WTC11 (cell line): ENCODE results near the gene BACH2. TPM values are rescaled to one million over a fixed set of nuclear protein-coding genes. Genes with fewer than 3 reads are reported as not detected.

Experiments
- ATAC-seq: fragments of 200-7000 bp; cut with Tn5 transposase; 2 replicates; pipeline ENCODE4 v1.10.0; 2021; ENCODE audit warnings: mild to moderate bottlenecking, moderate library complexity
- CTCF ChIA-PET: fragments of 300-600 bp; sonication (Branson Sonifier 250); formaldehyde crosslinking; loops from one replicate; lab custom pipeline; 2021; ENCODE audit warnings: antibody characterized with exemption; lab: Charles Lee
- POLR2A ChIA-PET: fragments of 350-600 bp; sonication (Branson Sonifier 250); formaldehyde crosslinking; loops from one replicate; lab custom pipeline; 2021; ENCODE audit warnings: antibody characterized with exemption; lab: Charles Lee
- DNase-seq: peaks from one replicate; pipeline ENCODE4 v3.0.0; 2021; ENCODE audit warnings: low spot score
- H3K27ac Mint-ChIP-seq: 2 replicates; pipeline ENCODE4 v1.8.0; 2021; ENCODE audit warnings: mixed read lengths
- H3K27me3 Mint-ChIP-seq: 2 replicates; pipeline ENCODE4 v1.8.0; 2021; ENCODE audit warnings: low read depth, mild to moderate bottlenecking, moderate library complexity, mixed read lengths
- H3K36me3 Mint-ChIP-seq: 2 replicates; pipeline ENCODE4 v1.8.0; 2021; ENCODE audit warnings: mixed read lengths
- H3K4me1 Mint-ChIP-seq: 2 replicates; pipeline ENCODE4 v1.8.0; 2022; ENCODE audit warnings: mixed read lengths
- H3K4me3 Mint-ChIP-seq: 2 replicates; pipeline ENCODE4 v1.8.0; 2021; ENCODE audit warnings: mild to moderate bottlenecking, moderate library complexity, mixed read lengths
- H3K9me3 Mint-ChIP-seq: 2 replicates; pipeline ENCODE4 v1.8.0; 2021; ENCODE audit warnings: mixed read lengths
- FOXP1 ChIP-seq: sonication (generic); formaldehyde crosslinking; IDR thresholded peaks from 2 replicates; pipeline ENCODE4 v1.8.0; 2022; ENCODE audit warnings: missing genetic modification reagents, mild to moderate bottlenecking, moderate library complexity, borderline replicate concordance
- NFE2L1 ChIP-seq: sonication (generic); formaldehyde crosslinking; IDR thresholded peaks from 2 replicates; pipeline ENCODE4 v1.8.1; 2023; ENCODE audit warnings: missing genetic modification reagents
- TEAD4 ChIP-seq: sonication (generic); formaldehyde crosslinking; IDR thresholded peaks from 2 replicates; pipeline ENCODE4 v1.8.0; 2022; ENCODE audit warnings: mild to moderate bottlenecking, missing genetic modification reagents
- total RNA-seq: library from RNA; stranded (reverse); gene quantifications from 3 replicates; pipeline ENCODE4 v1.2.3, GENCODE V29; 2021
- TF ChIP-seq, protein P1 (sequence below): sonication (generic); formaldehyde crosslinking; IDR thresholded peaks from 2 replicates; pipeline ENCODE4 v1.8.1; 2023; ENCODE audit warnings: mild to moderate bottlenecking, missing genetic modification reagents, borderline replicate concordance
- TF ChIP-seq, protein P2 (sequence below): fragments of 250-450 bp; sonication (Bioruptor Pico); IDR thresholded peaks from 2 replicates; pipeline ENCODE4 v1.9.0; 2021; ENCODE audit warnings: mild to moderate bottlenecking, borderline replicate concordance
- TF ChIP-seq, protein P3 (sequence below): sonication (generic); formaldehyde crosslinking; IDR thresholded peaks from 2 replicates; pipeline ENCODE4 v1.8.0; 2022; ENCODE audit warnings: mild to moderate bottlenecking, missing genetic modification reagents
- TF ChIP-seq, protein P4 (sequence below): sonication (generic); formaldehyde crosslinking; IDR thresholded peaks from 2 replicates; pipeline ENCODE4 v1.8.0; 2022; ENCODE audit warnings: mild to moderate bottlenecking, missing genetic modification reagents
- TF ChIP-seq, protein P5 (sequence below): sonication (generic); formaldehyde crosslinking; IDR thresholded peaks from 2 replicates; pipeline ENCODE4 v1.8.1; 2022; ENCODE audit warnings: missing genetic modification reagents, borderline replicate concordance

BACH2 gene
- total RNA-seq, 1 experiment from 2014 or later = 5.9 TPM

DNA sequence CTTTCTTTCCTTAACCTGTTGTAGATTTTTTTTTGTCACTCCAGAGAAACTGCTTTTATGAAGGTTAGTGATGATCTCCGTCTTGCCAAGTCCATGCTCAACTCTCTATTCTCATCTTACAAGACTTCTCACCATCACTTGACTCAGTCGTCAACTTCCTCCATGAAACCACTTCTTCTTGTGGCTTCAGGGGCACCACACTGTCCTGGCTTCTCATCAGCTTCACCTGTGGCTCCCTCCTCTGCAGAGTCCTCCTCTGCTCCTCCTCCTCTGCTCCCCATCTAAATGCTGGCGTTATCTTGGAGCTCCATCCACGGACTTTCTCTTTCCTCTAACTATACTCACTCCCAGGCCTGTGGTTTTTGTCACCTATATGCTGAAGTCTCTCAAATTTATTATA lies 187.5 kb downstream of the BACH2 start (continued):
- TF ChIP-seq, protein P1, sequence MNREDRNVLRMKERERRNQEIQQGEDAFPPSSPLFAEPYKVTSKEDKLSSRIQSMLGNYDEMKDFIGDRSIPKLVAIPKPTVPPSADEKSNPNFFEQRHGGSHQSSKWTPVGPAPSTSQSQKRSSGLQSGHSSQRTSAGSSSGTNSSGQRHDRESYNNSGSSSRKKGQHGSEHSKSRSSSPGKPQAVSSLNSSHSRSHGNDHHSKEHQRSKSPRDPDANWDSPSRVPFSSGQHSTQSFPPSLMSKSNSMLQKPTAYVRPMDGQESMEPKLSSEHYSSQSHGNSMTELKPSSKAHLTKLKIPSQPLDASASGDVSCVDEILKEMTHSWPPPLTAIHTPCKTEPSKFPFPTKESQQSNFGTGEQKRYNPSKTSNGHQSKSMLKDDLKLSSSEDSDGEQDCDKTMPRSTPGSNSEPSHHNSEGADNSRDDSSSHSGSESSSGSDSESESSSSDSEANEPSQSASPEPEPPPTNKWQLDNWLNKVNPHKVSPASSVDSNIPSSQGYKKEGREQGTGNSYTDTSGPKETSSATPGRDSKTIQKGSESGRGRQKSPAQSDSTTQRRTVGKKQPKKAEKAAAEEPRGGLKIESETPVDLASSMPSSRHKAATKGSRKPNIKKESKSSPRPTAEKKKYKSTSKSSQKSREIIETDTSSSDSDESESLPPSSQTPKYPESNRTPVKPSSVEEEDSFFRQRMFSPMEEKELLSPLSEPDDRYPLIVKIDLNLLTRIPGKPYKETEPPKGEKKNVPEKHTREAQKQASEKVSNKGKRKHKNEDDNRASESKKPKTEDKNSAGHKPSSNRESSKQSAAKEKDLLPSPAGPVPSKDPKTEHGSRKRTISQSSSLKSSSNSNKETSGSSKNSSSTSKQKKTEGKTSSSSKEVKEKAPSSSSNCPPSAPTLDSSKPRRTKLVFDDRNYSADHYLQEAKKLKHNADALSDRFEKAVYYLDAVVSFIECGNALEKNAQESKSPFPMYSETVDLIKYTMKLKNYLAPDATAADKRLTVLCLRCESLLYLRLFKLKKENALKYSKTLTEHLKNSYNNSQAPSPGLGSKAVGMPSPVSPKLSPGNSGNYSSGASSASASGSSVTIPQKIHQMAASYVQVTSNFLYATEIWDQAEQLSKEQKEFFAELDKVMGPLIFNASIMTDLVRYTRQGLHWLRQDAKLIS (CRISPR knock-in tag) = no peak
- TF ChIP-seq, protein P2, sequence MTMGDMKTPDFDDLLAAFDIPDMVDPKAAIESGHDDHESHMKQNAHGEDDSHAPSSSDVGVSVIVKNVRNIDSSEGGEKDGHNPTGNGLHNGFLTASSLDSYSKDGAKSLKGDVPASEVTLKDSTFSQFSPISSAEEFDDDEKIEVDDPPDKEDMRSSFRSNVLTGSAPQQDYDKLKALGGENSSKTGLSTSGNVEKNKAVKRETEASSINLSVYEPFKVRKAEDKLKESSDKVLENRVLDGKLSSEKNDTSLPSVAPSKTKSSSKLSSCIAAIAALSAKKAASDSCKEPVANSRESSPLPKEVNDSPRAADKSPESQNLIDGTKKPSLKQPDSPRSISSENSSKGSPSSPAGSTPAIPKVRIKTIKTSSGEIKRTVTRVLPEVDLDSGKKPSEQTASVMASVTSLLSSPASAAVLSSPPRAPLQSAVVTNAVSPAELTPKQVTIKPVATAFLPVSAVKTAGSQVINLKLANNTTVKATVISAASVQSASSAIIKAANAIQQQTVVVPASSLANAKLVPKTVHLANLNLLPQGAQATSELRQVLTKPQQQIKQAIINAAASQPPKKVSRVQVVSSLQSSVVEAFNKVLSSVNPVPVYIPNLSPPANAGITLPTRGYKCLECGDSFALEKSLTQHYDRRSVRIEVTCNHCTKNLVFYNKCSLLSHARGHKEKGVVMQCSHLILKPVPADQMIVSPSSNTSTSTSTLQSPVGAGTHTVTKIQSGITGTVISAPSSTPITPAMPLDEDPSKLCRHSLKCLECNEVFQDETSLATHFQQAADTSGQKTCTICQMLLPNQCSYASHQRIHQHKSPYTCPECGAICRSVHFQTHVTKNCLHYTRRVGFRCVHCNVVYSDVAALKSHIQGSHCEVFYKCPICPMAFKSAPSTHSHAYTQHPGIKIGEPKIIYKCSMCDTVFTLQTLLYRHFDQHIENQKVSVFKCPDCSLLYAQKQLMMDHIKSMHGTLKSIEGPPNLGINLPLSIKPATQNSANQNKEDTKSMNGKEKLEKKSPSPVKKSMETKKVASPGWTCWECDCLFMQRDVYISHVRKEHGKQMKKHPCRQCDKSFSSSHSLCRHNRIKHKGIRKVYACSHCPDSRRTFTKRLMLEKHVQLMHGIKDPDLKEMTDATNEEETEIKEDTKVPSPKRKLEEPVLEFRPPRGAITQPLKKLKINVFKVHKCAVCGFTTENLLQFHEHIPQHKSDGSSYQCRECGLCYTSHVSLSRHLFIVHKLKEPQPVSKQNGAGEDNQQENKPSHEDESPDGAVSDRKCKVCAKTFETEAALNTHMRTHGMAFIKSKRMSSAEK (CRISPR knock-in tag) = no peak

DNA sequence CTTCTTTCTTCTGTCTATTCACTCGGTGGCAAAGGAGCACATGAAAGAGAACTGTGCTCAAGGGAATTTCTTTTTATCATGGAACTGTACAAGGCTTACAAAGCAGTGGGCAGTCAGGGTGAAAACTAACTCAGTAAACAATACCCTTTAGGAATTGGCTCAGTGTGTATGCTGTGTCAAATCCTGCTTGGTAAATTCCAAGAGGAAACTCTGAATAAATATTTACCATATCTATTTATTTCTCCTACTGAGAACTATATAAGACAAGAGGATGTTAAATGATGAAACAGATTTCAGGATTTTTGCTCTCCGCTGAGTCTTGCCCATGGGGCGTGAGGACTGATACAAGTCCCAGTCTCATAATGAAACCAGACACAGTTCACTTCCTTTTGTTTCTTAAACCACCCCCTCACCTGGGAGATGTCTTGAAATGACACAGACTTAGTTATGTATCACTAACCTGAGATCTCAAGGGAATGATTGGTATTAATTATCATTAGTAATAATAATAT lies 188.8 kb downstream of the BACH2 start:
- no peak overlapping the region for H3K4me3 Mint-ChIP-seq
- POLR2A ChIA-PET = no interaction called here
- no peaks in the 10 kb centered on the region for H3K27me3 Mint-ChIP-seq
- TF ChIP-seq TEAD4 (CRISPR knock-in tag) = no peak
- TF ChIP-seq, protein P3, sequence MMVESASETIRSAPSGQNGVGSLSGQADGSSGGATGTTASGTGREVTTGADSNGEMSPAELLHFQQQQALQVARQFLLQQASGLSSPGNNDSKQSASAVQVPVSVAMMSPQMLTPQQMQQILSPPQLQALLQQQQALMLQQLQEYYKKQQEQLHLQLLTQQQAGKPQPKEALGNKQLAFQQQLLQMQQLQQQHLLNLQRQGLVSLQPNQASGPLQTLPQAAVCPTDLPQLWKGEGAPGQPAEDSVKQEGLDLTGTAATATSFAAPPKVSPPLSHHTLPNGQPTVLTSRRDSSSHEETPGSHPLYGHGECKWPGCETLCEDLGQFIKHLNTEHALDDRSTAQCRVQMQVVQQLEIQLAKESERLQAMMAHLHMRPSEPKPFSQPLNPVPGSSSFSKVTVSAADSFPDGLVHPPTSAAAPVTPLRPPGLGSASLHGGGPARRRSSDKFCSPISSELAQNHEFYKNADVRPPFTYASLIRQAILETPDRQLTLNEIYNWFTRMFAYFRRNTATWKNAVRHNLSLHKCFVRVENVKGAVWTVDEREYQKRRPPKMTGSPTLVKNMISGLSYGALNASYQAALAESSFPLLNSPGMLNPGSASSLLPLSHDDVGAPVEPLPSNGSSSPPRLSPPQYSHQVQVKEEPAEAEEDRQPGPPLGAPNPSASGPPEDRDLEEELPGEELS (CRISPR knock-in tag) = no peak
- no peak overlapping the region for H3K27ac Mint-ChIP-seq
- DNase-seq (no peak), ATAC-seq (no peak)
- no peaks in the 10 kb centered on the region for H3K4me1 Mint-ChIP-seq
- no peaks in the 10 kb centered on the region for H3K36me3 Mint-ChIP-seq
- CTCF ChIA-PET = no interaction called here
- peaks cover 4% of the 10 kb centered on the region for H3K9me3 Mint-ChIP-seq

DNA sequence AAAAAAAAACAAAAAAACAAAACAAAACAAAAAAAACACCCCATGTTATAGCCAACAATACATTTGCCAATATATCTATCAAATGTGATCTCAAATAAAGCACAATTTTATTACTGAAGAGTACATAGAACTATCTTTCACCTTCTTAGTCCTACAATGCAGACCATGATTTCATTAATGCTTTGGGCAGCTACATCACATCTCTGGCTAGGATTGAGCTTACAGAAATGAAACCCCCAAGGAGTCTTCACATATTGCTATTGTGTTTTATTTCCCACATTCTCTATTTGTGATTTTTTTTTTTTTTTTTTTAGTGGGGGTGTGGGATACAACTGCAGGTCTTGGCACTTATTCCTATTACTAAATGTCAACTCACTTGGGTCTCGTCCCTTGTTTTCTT lies 189.3 kb downstream of the BACH2 start:
- no peak overlapping the region for H3K4me3 Mint-ChIP-seq
- no peak for ATAC-seq
- POLR2A ChIA-PET = no interaction called here
- no peaks in the 10 kb centered on the region for H3K27me3 Mint-ChIP-seq
- no peaks in the 10 kb centered on the region for H3K9me3 Mint-ChIP-seq
- no peak for TF ChIP-seq FOXP1 (CRISPR knock-in tag)
- TF ChIP-seq, protein P4, sequence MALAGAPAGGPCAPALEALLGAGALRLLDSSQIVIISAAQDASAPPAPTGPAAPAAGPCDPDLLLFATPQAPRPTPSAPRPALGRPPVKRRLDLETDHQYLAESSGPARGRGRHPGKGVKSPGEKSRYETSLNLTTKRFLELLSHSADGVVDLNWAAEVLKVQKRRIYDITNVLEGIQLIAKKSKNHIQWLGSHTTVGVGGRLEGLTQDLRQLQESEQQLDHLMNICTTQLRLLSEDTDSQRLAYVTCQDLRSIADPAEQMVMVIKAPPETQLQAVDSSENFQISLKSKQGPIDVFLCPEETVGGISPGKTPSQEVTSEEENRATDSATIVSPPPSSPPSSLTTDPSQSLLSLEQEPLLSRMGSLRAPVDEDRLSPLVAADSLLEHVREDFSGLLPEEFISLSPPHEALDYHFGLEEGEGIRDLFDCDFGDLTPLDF = no peak
- TF ChIP-seq, protein P5, sequence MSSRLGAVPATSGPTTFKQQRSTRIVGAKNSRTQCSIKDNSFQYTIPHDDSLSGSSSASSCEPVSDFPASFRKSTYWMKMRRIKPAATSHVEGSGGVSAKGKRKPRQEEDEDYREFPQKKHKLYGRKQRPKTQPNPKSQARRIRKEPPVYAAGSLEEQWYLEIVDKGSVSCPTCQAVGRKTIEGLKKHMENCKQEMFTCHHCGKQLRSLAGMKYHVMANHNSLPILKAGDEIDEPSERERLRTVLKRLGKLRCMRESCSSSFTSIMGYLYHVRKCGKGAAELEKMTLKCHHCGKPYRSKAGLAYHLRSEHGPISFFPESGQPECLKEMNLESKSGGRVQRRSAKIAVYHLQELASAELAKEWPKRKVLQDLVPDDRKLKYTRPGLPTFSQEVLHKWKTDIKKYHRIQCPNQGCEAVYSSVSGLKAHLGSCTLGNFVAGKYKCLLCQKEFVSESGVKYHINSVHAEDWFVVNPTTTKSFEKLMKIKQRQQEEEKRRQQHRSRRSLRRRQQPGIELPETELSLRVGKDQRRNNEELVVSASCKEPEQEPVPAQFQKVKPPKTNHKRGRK (CRISPR knock-in tag) = no peak
- no peak for TF ChIP-seq NFE2L1
- TF ChIP-seq, all 79 proteins: peak for 0
- no peaks in the 10 kb centered on the region for H3K36me3 Mint-ChIP-seq
- H3K27ac Mint-ChIP-seq = no peak overlapping the region
- DNase-seq = no peak
- H3K4me1 Mint-ChIP-seq = no peaks in the 10 kb centered on the region
- CTCF ChIA-PET = interaction anchor here (0.6 kb wide), 1 partner anchor 87 kb away, joined by 3 read pairs; no protein-coding TSS in a partner anchor
